HG03103 (cell line): ENCODE results near the gene ABHD1.

Experiments
- ATAC-seq: cut with Tn5 transposase; IDR thresholded peaks from one replicate; pipeline ENCODE4 v1.9.1; 2021; ENCODE audit warnings: low read depth; ENCODE audit not compliant: unreplicated experiment

The ABHD1 gene

GRCh38 chr2:27134781-27135477 is 11.3 kb downstream of the ABHD1 start:
- no peak for ATAC-seq

- ATAC-seq = no peak
Observed at GRCh38 chr2:27135478-27135955, 11.9 kb downstream of the ABHD1 start.

- ATAC-seq = no peak
Observed at GRCh38 chr2:27136751-27137150, 13.1 kb downstream of the ABHD1 start.

- no peak for ATAC-seq
Observed at GRCh38 chr2:27137322-27137935, 13.8 kb downstream of the ABHD1 start.

- ATAC-seq = no peak
Observed at GRCh38 chr2:27138111-27138510, 14.5 kb downstream of the ABHD1 start.

GRCh38 chr2:27139310-27139709 is 15.7 kb downstream of the ABHD1 start, which contains the start of gene PRR30:
Gene PRR30 (minus strand): TSS chr2:27139410. CDS start chr2:27138329, 1,081 bp downstream.
- no peak for ATAC-seq

- ATAC-seq = no peak
Observed at GRCh38 chr2:27143285-27143684, 19.7 kb downstream of the ABHD1 start.

GRCh38 chr2:27145682-27146081 is 22.1 kb downstream of the ABHD1 start:
- no peak for ATAC-seq

- ATAC-seq = no peak
Observed at GRCh38 chr2:27147935-27148334, 24.3 kb downstream of the ABHD1 start.

GRCh38 chr2:27148801-27149439 is 25.3 kb downstream of the ABHD1 start, which contains the start of gene TCF23:
Gene TCF23 (plus strand): TSS chr2:27149004. CDS start chr2:27149134, 130 bp downstream.
- no peak for ATAC-seq

- ATAC-seq = no peak
Observed at GRCh38 chr2:27149570-27150405, 26.2 kb downstream of the ABHD1 start.

GRCh38 chr2:27150639-27151230 is 27.1 kb downstream of the ABHD1 start:
- no peak for ATAC-seq

- ATAC-seq = no peak
Observed at GRCh38 chr2:27152102-27152795, 28.6 kb downstream of the ABHD1 start.

GRCh38 chr2:27152796-27153464 is 29.3 kb downstream of the ABHD1 start:
- ATAC-seq = no peak

GRCh38 chr2:27154488-27154887 is 30.9 kb downstream of the ABHD1 start:
- no peak for ATAC-seq

GRCh38 chr2:27155069-27155520 is 31.5 kb downstream of the ABHD1 start:
- no peak for ATAC-seq

GRCh38 chr2:27158468-27158867 is 34.9 kb downstream of the ABHD1 start:
- no peak for ATAC-seq

GRCh38 chr2:27159271-27159670 is 35.7 kb downstream of the ABHD1 start:
- no peak for ATAC-seq

GRCh38 chr2:27160191-27160590 is 36.6 kb downstream of the ABHD1 start:
- no peak for ATAC-seq
